Thoracic aorta (tissue), 2 donors: ENCODE measurements around the gene SLC35E1. TPM values are rescaled to one million over a fixed set of nuclear protein-coding genes. Genes with fewer than 3 reads are reported as not detected.

Experiments
- ATAC-seq: fragments of 150-250 bp; one replicate; pipeline ENCODE4 v1.8.0; 2017; ENCODE audit warnings: low read depth; ENCODE audit not compliant: insufficient number of reproducible peaks, low FRiP score
- DNase-seq: peaks from one replicate; pipeline ENCODE4 v3.0.0-alpha.2; 2020; ENCODE audit warnings: low spot score
- H3K27ac ChIP-seq, 2 donors: fragments of 200-600 bp; sonication (generic); 1 replicate in 1 of 2; 2 replicates in 1 of 2; pipeline ENCODE4 v1.5.1; 2016; ENCODE audit warnings: mild to moderate bottlenecking in 2 of 2, moderate library complexity in 2 of 2
- H3K27me3 ChIP-seq: fragments of 200-600 bp; sonication (generic); replicated peaks from 2 replicates; pipeline ENCODE4 v1.6.0; 2016; ENCODE audit warnings: mild to moderate bottlenecking; ENCODE audit not compliant: insufficient read depth
- H3K36me3 ChIP-seq: fragments of 200-600 bp; sonication (generic); one replicate; pipeline ENCODE4 v1.5.1; 2016
- H3K4me1 ChIP-seq, 2 donors: fragments of 200-600 bp; sonication (generic); 1 replicate in 1 of 2; 2 replicates in 1 of 2; pipeline versions ENCODE4 v1.5.1 to v1.6.0; 2016; ENCODE audit warnings: low read depth in 2 of 2, mild to moderate bottlenecking in 1 of 2; ENCODE audit not compliant: control insufficient read depth in 1 of 2
- H3K4me3 ChIP-seq: fragments of 200-600 bp; sonication (generic); 2 replicates; pipeline ENCODE4 v1.5.1; 2016; ENCODE audit warnings: mild to moderate bottlenecking
- H3K9me3 ChIP-seq: fragments of 200-600 bp; sonication (generic); 2 replicates; pipeline ENCODE4 v1.5.1; 2016
- total RNA-seq, 2 donors: library from RNA; depleted of rRNA; stranded (reverse); fragments of >200 nt; gene quantifications; one replicate each; pipeline versions ENCODE4 v1.1.0 to v1.2.3, GENCODE V29; 2016
- TF ChIP-seq, protein P1 (sequence below): fragments of 200-600 bp; sonication (generic); IDR thresholded peaks from one replicate; pipeline ENCODE4 v1.5.1; 2019; ENCODE audit warnings: antibody characterized with exemption

SLC35E1 gene
- total RNA-seq, 2 donors from 2014 or later: 66.9 to 85.3 TPM

- DNase-seq (no peak), ATAC-seq (no peak)
- TF ChIP-seq, protein P1, sequence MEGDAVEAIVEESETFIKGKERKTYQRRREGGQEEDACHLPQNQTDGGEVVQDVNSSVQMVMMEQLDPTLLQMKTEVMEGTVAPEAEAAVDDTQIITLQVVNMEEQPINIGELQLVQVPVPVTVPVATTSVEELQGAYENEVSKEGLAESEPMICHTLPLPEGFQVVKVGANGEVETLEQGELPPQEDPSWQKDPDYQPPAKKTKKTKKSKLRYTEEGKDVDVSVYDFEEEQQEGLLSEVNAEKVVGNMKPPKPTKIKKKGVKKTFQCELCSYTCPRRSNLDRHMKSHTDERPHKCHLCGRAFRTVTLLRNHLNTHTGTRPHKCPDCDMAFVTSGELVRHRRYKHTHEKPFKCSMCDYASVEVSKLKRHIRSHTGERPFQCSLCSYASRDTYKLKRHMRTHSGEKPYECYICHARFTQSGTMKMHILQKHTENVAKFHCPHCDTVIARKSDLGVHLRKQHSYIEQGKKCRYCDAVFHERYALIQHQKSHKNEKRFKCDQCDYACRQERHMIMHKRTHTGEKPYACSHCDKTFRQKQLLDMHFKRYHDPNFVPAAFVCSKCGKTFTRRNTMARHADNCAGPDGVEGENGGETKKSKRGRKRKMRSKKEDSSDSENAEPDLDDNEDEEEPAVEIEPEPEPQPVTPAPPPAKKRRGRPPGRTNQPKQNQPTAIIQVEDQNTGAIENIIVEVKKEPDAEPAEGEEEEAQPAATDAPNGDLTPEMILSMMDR: no peak
- Histone ChIP-seq H3K27ac (no peak overlapping the region), H3K4me3 (no peak overlapping the region), H3K9me3 (no peaks in the 10 kb centered on the region), H3K27me3 (no peaks in the 10 kb centered on the region), H3K36me3 (no peaks in the 10 kb centered on the region), H3K4me1 (peaks cover 33 to 69% of the 10 kb centered on the region in 2 donors)
Observed at GRCh38 chr19:16586477-16586871, 14.3 kb upstream of the SLC35E1 start.

- no peak for DNase-seq
- no peaks in the 10 kb centered on the region for H3K36me3 ChIP-seq
- peaks cover 33 to 74% of the 10 kb centered on the region in 2 donors for H3K4me1 ChIP-seq
- H3K27me3 ChIP-seq: no peaks in the 10 kb centered on the region
- H3K9me3 ChIP-seq: no peaks in the 10 kb centered on the region
- no peak overlapping the region for H3K4me3 ChIP-seq
- TF ChIP-seq, protein P1: no peak
- ATAC-seq: no peak
- no peak overlapping the region for H3K27ac ChIP-seq
Observed at GRCh38 chr19:16585808-16586476, 13.7 kb upstream of the SLC35E1 start.

DNA sequence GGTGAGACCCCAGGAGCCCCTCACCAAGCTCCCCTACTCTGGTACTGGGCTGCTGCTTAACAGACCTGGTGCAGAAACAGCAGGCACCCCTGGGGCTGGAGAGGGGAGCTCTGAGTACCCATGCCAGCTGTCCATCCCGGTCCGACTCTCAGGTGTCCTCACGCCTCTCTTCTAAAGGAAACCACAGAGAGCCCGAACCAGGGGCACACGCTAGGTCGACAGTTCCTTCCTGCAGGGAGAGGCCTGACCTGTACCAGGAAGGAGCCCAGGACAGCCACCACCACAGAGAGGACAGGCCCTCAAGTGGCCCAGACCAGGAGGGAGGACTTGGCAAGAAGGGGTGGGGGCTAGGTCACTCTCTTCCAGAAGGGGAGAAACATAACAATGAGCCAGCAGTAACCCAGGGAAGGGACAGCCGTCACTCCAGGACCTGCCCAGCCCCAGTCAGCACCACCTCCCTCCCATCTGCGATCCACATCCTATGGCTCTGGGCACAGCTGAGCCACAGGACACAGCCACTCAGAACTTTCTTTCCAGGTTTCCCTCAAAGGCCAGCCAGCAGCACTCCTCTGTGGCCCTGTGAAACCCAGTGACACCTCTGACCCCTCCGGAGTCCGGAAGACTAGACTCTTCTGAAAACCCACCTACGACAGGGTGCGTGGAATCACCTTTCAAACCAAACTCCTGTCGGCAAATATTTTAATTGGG, 13.0 kb upstream of the SLC35E1 start:
- Histone ChIP-seq H3K27me3 (no peaks in the 10 kb centered on the region), H3K4me3 (no peak overlapping the region), H3K36me3 (no peaks in the 10 kb centered on the region), H3K9me3 (no peaks in the 10 kb centered on the region), H3K4me1 (peaks cover 33 to 74% of the 10 kb centered on the region in 2 donors), H3K27ac (peak overlapping the region in 1 of 2 donors; percentile 38)
- no peak for DNase-seq
- no peak for ATAC-seq
- TF ChIP-seq, protein P1: no peak

- ATAC-seq (peak; percentile 78), DNase-seq (peak; percentile 75)
- no peaks in the 10 kb centered on the region for H3K27me3 ChIP-seq
- TF ChIP-seq, protein P1: no peak
- no peaks in the 10 kb centered on the region for H3K36me3 ChIP-seq
- H3K4me1 ChIP-seq: peaks cover 33 to 74% of the 10 kb centered on the region in 2 donors
- no peaks in the 10 kb centered on the region for H3K9me3 ChIP-seq
- H3K27ac ChIP-seq: peak overlapping the region in 1 of 2 donors; percentile 38
- H3K4me3 ChIP-seq: peak overlapping the region; percentile 27
Observed at GRCh38 chr19:16584248-16585093, 12.3 kb upstream of the SLC35E1 start.
